K562 (cell line): Measurements from ENCODE around the gene HAPLN3. TPM values are rescaled to one million over a fixed set of nuclear protein-coding genes. Genes with fewer than 3 reads are reported as not detected.

Experiments used
- ATF7 ChIP-seq: fragments of 450-650 bp; IDR thresholded peaks from 2 replicates; pipeline ENCODE4 v1.7.1; 2014; ENCODE audit warnings: mild to moderate bottlenecking, moderate library complexity
- HDAC1 ChIP-seq, 2 experiments: fragments of 450-650 bp; IDR thresholded peaks; 2 replicates each; pipeline ENCODE4 v1.6.1; 2016 to 2017; ENCODE audit warnings: inconsistent platforms in 1 of 2, mild to moderate bottlenecking in 1 of 2, moderate library complexity in 1 of 2
- PHF20 ChIP-seq: fragments of 450-650 bp; IDR thresholded peaks from 2 replicates; pipeline ENCODE4 v1.6.1; 2018; ENCODE audit not compliant: partially characterized antibody
- RERE ChIP-seq: sonication (generic); formaldehyde crosslinking; IDR thresholded peaks from 2 replicates; pipeline ENCODE4 v1.8.0; 2023; ENCODE audit warnings: missing genetic modification reagents, mild to moderate bottlenecking, borderline replicate concordance
- SP2 ChIP-seq: IDR thresholded peaks from 2 replicates; pipeline ENCODE4 v1.6.1; 2011; ENCODE audit warnings: mild to moderate bottlenecking, low read depth, low read length, moderate library complexity; ENCODE audit not compliant: poor library complexity, severe bottlenecking; ENCODE audit errors: extremely low read depth
- TEAD4 ChIP-seq, 2 experiments: sonication (generic) in 1 of 2; formaldehyde crosslinking in 1 of 2; IDR thresholded peaks; 2 replicates each; pipeline versions ENCODE4 v1.6.1 to v1.8.0; 2012 to 2022; ENCODE audit warnings: borderline replicate concordance in 1 of 2, inconsistent platforms in 1 of 2, low read length in 1 of 2, mild to moderate bottlenecking in 1 of 2, missing genetic modification reagents in 1 of 2
- ZNF551 ChIP-seq: fragments of 250-450 bp; sonication (Bioruptor Pico); IDR thresholded peaks from 2 replicates; pipeline ENCODE4 v1.5.0; 2021; ENCODE audit warnings: mild to moderate bottlenecking, moderate library complexity
- ZSCAN32 ChIP-seq: fragments of 450-650 bp; formaldehyde crosslinking; IDR thresholded peaks from 2 replicates; pipeline ENCODE4 v1.4.0; 2020; ENCODE audit warnings: mild to moderate bottlenecking, moderate library complexity
- polyA plus RNA-seq, 8 experiments: library from polyadenylated mRNA; depleted of rRNA in 4 of 8; stranded (reverse) in 5 of 8; unstranded in 3 of 8; fragments of >200 nt; fragmentation: Nextera tagmentation in 2 of 8; fragmentation: Illumina TruSeq in 1 of 8; extraction: Ambion mirVana in 2 of 8; extraction: Trizol in 1 of 8; gene quantifications; 2 replicates each; pipeline versions ENCODE4 v1.2.1 to v1.2.3, GENCODE V29; 2011 to 2014; ENCODE audit warnings: inconsistent platforms in 1 of 8, missing spikeins in 1 of 8
- total RNA-seq, 7 experiments: library from RNA; depleted of rRNA in 6 of 7; stranded (reverse); fragments of >200 nt in 6 of 7; fragmentation: Illumina TruSeq in 2 of 7; extraction: Trizol in 2 of 7; gene quantifications; 2 replicates each; pipeline versions ENCODE4 v1.2.1 to v1.2.3, GENCODE V29; 2011 to 2021; ENCODE audit warnings: low replicate concordance in 1 of 7
- TF ChIP-seq, protein P1 (sequence below): sonication (generic); formaldehyde crosslinking; IDR thresholded peaks from 2 replicates; pipeline ENCODE4 v1.8.0; 2022; ENCODE audit warnings: mild to moderate bottlenecking, missing genetic modification reagents
- TF ChIP-seq, protein P2 (sequence below): sonication (generic); formaldehyde crosslinking; IDR thresholded peaks from 2 replicates; pipeline ENCODE4 v1.8.1; 2023; ENCODE audit warnings: missing genetic modification reagents, mild to moderate bottlenecking, borderline replicate concordance

The HAPLN3 gene
- total and polyA plus RNA-seq, 9 of the 15 experiments (the other 6 are each of a cell fraction or from before 2014, with no cell fraction given) = 0.04 to 2.4 (median 0.65) TPM

DNA sequence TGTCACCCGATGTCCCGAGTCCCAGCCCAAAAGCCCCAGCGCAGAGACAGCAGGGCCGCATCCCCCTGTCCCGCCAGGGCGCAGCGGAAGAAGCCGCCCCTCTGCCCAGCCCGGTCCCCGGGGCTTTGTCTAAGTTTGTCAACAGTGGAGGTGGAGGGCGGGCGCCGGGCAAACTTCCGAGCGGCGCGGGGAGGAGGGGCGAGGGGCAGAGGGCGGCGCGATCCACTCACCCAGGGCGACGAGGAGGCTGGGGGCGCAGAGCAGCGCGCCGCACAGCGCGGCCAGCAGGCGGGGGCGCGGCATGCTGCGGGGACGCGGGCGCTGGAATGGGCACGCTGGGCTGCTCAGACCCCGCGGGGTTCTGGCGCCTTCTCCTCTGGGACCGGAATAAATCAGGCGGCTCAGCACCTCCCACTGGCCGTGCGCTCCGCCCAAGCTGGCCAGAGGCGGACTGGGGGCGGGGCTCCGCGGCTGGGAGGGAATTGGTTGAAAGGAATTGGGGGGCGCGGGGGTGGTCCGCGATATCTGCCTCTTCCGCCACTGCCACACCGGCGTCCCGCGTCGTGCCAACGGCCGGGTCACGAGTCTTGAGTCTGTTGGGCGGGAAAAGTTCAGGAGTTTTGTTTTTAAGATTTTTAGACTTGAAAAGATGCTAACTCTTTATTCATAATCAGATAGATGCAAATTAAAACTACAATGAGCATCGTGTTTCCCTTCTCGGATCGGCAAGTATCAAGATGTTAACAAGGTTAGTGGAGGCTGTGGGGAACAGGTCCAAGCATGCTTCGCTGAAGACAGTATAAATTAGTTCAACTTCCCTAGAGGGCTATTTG lies 17.9 kb upstream of the HAPLN3 start, which contains the start of gene MFGE8 (continued):
- TF ChIP-seq, protein P1, sequence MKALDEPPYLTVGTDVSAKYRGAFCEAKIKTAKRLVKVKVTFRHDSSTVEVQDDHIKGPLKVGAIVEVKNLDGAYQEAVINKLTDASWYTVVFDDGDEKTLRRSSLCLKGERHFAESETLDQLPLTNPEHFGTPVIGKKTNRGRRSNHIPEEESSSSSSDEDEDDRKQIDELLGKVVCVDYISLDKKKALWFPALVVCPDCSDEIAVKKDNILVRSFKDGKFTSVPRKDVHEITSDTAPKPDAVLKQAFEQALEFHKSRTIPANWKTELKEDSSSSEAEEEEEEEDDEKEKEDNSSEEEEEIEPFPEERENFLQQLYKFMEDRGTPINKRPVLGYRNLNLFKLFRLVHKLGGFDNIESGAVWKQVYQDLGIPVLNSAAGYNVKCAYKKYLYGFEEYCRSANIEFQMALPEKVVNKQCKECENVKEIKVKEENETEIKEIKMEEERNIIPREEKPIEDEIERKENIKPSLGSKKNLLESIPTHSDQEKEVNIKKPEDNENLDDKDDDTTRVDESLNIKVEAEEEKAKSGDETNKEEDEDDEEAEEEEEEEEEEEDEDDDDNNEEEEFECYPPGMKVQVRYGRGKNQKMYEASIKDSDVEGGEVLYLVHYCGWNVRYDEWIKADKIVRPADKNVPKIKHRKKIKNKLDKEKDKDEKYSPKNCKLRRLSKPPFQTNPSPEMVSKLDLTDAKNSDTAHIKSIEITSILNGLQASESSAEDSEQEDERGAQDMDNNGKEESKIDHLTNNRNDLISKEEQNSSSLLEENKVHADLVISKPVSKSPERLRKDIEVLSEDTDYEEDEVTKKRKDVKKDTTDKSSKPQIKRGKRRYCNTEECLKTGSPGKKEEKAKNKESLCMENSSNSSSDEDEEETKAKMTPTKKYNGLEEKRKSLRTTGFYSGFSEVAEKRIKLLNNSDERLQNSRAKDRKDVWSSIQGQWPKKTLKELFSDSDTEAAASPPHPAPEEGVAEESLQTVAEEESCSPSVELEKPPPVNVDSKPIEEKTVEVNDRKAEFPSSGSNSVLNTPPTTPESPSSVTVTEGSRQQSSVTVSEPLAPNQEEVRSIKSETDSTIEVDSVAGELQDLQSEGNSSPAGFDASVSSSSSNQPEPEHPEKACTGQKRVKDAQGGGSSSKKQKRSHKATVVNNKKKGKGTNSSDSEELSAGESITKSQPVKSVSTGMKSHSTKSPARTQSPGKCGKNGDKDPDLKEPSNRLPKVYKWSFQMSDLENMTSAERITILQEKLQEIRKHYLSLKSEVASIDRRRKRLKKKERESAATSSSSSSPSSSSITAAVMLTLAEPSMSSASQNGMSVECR (CRISPR knock-in tag) = 0 out of 2 replicates have a peak, but pooled peaks have one; percentile 30
- no peak for TF ChIP-seq SP2
- no peak for TF ChIP-seq TEAD4 (IDR thresholded peaks at IDR 0.05; ENCODE audit: low read length)
- peak; percentile 59; the same call in 1 of the 2 replicates for TF ChIP-seq TEAD4 (CRISPR knock-in tag; IDR thresholded peaks at IDR 0.05; ENCODE audit: borderline replicate concordance)
- TF ChIP-seq ZNF551 (CRISPR knock-in tag) = no peak
- TF ChIP-seq PHF20 = peak; percentile 13
- TF ChIP-seq, protein P2, sequence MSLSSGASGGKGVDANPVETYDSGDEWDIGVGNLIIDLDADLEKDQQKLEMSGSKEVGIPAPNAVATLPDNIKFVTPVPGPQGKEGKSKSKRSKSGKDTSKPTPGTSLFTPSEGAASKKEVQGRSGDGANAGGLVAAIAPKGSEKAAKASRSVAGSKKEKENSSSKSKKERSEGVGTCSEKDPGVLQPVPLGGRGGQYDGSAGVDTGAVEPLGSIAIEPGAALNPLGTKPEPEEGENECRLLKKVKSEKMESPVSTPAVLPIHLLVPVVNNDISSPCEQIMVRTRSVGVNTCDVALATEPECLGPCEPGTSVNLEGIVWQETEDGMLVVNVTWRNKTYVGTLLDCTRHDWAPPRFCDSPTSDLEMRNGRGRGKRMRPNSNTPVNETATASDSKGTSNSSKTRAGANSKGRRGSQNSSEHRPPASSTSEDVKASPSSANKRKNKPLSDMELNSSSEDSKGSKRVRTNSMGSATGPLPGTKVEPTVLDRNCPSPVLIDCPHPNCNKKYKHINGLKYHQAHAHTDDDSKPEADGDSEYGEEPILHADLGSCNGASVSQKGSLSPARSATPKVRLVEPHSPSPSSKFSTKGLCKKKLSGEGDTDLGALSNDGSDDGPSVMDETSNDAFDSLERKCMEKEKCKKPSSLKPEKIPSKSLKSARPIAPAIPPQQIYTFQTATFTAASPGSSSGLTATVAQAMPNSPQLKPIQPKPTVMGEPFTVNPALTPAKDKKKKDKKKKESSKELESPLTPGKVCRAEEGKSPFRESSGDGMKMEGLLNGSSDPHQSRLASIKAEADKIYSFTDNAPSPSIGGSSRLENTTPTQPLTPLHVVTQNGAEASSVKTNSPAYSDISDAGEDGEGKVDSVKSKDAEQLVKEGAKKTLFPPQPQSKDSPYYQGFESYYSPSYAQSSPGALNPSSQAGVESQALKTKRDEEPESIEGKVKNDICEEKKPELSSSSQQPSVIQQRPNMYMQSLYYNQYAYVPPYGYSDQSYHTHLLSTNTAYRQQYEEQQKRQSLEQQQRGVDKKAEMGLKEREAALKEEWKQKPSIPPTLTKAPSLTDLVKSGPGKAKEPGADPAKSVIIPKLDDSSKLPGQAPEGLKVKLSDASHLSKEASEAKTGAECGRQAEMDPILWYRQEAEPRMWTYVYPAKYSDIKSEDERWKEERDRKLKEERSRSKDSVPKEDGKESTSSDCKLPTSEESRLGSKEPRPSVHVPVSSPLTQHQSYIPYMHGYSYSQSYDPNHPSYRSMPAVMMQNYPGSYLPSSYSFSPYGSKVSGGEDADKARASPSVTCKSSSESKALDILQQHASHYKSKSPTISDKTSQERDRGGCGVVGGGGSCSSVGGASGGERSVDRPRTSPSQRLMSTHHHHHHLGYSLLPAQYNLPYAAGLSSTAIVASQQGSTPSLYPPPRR (CRISPR knock-in tag) = no peak
- peak; percentile 40; the same call in 1 of the 2 replicates for TF ChIP-seq ATF7
- TF ChIP-seq RERE (CRISPR knock-in tag) = no peak
- TF ChIP-seq ZSCAN32 (CRISPR knock-in tag) = no peak
- no peak for TF ChIP-seq HDAC1 (IDR thresholded peaks at IDR 0.05)
